Gastroesophageal sphincter (tissue), 4 donors: Measurements from ENCODE around the gene RCAN3. TPM values are rescaled to one million over a fixed set of nuclear protein-coding genes. Genes with fewer than 3 reads are reported as not detected.

Experiments used
- ATAC-seq: fragments of 150-250 bp; one replicate; pipeline ENCODE4 v1.9.1; 2016; ENCODE audit warnings: mild to moderate bottlenecking, moderate library complexity
- H3K27ac ChIP-seq, 4 donors: fragments of 200-600 bp; sonication (generic) in 3 of 4; 1 replicate in 3 of 4; 2 replicates in 1 of 4; pipeline ENCODE4 v1.5.1; 2016 to 2019
- H3K27me3 ChIP-seq: fragments of 200-600 bp; sonication (generic); one replicate; pipeline ENCODE4 v1.5.1; 2019
- H3K36me3 ChIP-seq, 2 donors: fragments of 200-600 bp; sonication (generic); one replicate each; pipeline ENCODE4 v1.5.1; 2019; ENCODE audit warnings: control low read depth in 1 of 2
- H3K4me1 ChIP-seq, 3 donors: fragments of 200-600 bp; sonication (generic); 1 replicate in 2 of 3; 2 replicates in 1 of 3; pipeline ENCODE4 v1.5.1; 2016 to 2019; ENCODE audit warnings: control low read depth in 2 of 3
- H3K4me3 ChIP-seq, 2 donors: fragments of 200-600 bp; sonication (generic); one replicate each; pipeline ENCODE4 v1.5.1; 2019; ENCODE audit warnings: mild to moderate bottlenecking in 1 of 2, moderate library complexity in 1 of 2
- H3K9me3 ChIP-seq, 3 donors: fragments of 200-600 bp; sonication (generic); one replicate each; pipeline ENCODE4 v1.5.1; 2017 to 2019; ENCODE audit warnings: control low read depth in 2 of 3
- CTCF ChIP-seq, 4 experiments: fragments of 200-600 bp in 2 of 4; fragments of 450-650 bp in 2 of 4; sonication (generic) in 1 of 4; IDR thresholded peaks; one replicate each; pipeline ENCODE4 v1.5.1; 2017 to 2019; ENCODE audit warnings: antibody characterized with exemption in 4 of 4, mild to moderate bottlenecking in 2 of 4, moderate library complexity in 2 of 4
- EP300 ChIP-seq: sonication (generic); formaldehyde crosslinking; IDR thresholded peaks from one replicate; pipeline ENCODE4 v1.6.1; 2017; ENCODE audit warnings: antibody characterized with exemption, mild to moderate bottlenecking
- POLR2A ChIP-seq, 2 donors: fragments of 450-650 bp; IDR thresholded peaks; one replicate each; pipeline ENCODE4 v1.6.1; 2017; ENCODE audit warnings: antibody characterized with exemption in 2 of 2, mild to moderate bottlenecking in 2 of 2, moderate library complexity in 1 of 2
- POLR2AphosphoS5 ChIP-seq: sonication (generic); formaldehyde crosslinking; IDR thresholded peaks from one replicate; pipeline ENCODE4 v1.6.1; 2017; ENCODE audit warnings: antibody characterized with exemption
- WGBS, 2 donors: methylation state at CpG; one replicate each; pipeline ENCODE4 v1.1.5; 2018; ENCODE audit warnings: low coverage in 1 of 2; 5-methylcytosine and 5-hydroxymethylcytosine counted together
- total RNA-seq, 4 donors: library from RNA; depleted of rRNA; stranded (reverse); fragments of >200 nt; gene quantifications; one replicate each; pipeline ENCODE4 v1.1.0, GENCODE V29; 2016

Gene RCAN3
- total RNA-seq, 4 donors from 2014 or later = 9.0 to 12.7 (median 11.5) TPM

- Histone ChIP-seq H3K4me3 (no peak overlapping the region), H3K36me3 (no peaks in the 10 kb centered on the region), H3K27me3 (peaks cover under 1% of the 10 kb centered on the region), H3K4me1 (no peaks in the 10 kb centered on the region), H3K9me3 (no peaks in the 10 kb centered on the region), H3K27ac (no peak overlapping the region)
- 55 to 62% methylated on average over 3 to 7 of the region's 8 CpGs for WGBS, 2 donors
- ATAC-seq = no peak
- TF ChIP-seq CTCF (IDR thresholded peaks at IDR 0.05) (peak in 2 of 4 experiments; percentile 19 to 51), POLR2AphosphoS5 (no peak)
Measured at GRCh38 chr1:24541711-24542346, 39.2 kb downstream of the RCAN3 start.

GRCh38 chr1:24544239-24544638, 41.6 kb downstream of the RCAN3 start:
- TF ChIP-seq CTCF (IDR thresholded peaks at IDR 0.05) = no peak
- Histone ChIP-seq H3K4me1 (no peaks in the 10 kb centered on the region), H3K27me3 (peaks cover 14% of the 10 kb centered on the region), H3K36me3 (no peaks in the 10 kb centered on the region), H3K27ac (no peak overlapping the region), H3K4me3 (no peak overlapping the region), H3K9me3 (no peaks in the 10 kb centered on the region)
- ATAC-seq = no peak

- Histone ChIP-seq H3K27me3 (peaks cover 25% of the 10 kb centered on the region), H3K4me1 (no peaks in the 10 kb centered on the region), H3K27ac (no peak overlapping the region), H3K4me3 (no peak overlapping the region), H3K36me3 (no peaks in the 10 kb centered on the region), H3K9me3 (no peaks in the 10 kb centered on the region)
- WGBS, 2 donors = 53 to 80% methylated on average over 1 of the region's 1 CpG
- no peak for ATAC-seq
- TF ChIP-seq POLR2A (IDR thresholded peaks at IDR 0.05) (no peak), CTCF (IDR thresholded peaks at IDR 0.05) (no peak), POLR2AphosphoS5 (no peak), EP300 (no peak)
Measured at GRCh38 chr1:24545662-24546061, 43.0 kb downstream of the RCAN3 start.

- WGBS, 2 donors = no CpG with 5 or more reads among the region's 5 CpGs
Measured at GRCh38 chr1:24547195-24547594, 44.6 kb downstream of the RCAN3 start.

More at GRCh38 chr1:24547195-24547594, 44.6 kb downstream of the RCAN3 start:
- H3K27me3 ChIP-seq = peaks cover 25% of the 10 kb centered on the region
- no peak for TF ChIP-seq POLR2A (IDR thresholded peaks at IDR 0.05)
- TF ChIP-seq CTCF (IDR thresholded peaks at IDR 0.05) = no peak
- TF ChIP-seq POLR2AphosphoS5 = no peak
- TF ChIP-seq EP300 = no peak
- H3K4me3 ChIP-seq = no peak overlapping the region
- no peaks in the 10 kb centered on the region for H3K4me1 ChIP-seq
- no peak for ATAC-seq
- no peaks in the 10 kb centered on the region for H3K36me3 ChIP-seq
- no peak overlapping the region for H3K27ac ChIP-seq
- H3K9me3 ChIP-seq = no peaks in the 10 kb centered on the region
